ENCODE results near the gene NPW.

- TF ChIP-seq CTCF (IDR thresholded peaks at IDR 0.05; ENCODE audit: control extremely low read depth in 1 of 3, insufficient read depth in 1 of 3, low read depth in 1 of 3, low read length in 3 of 3) (no peak), TAF1 (IDR thresholded peaks at IDR 0.05; ENCODE audit: low read depth, low read length) (no peak), BRCA1 (IDR thresholded peaks at IDR 0.05; ENCODE audit: low read depth, low read length) (no peak), SP1 (IDR thresholded peaks at IDR 0.05; ENCODE audit: low read depth, low read length) (no peak), SRF (IDR thresholded peaks at IDR 0.05; ENCODE audit: low read depth, low read length) (no peak), CHD2 (IDR thresholded peaks at IDR 0.05; ENCODE audit: low read length) (no peak), POLR2A (IDR thresholded peaks at IDR 0.05; ENCODE audit: control extremely low read depth in 1 of 2, low read depth in 2 of 2, low read length in 2 of 2) (no peak), EZH2 (IDR thresholded peaks at IDR 0.05; ENCODE audit: low read depth, low read length, severe bottlenecking) (no peak), KDM1A (IDR thresholded peaks at IDR 0.05; ENCODE audit: borderline replicate concordance, low read length) (no peak), EP300 (IDR thresholded peaks at IDR 0.05; ENCODE audit: borderline replicate concordance in 1 of 2, low read depth in 2 of 2, low read length in 2 of 2) (no peak), RAD21 (IDR thresholded peaks at IDR 0.05 in 1 of 2, conservative IDR thresholded peaks at IDR 0.05 in 1 of 2; ENCODE audit: low read depth in 2 of 2, low read length in 2 of 2) (no peak), TEAD4 (IDR thresholded peaks at IDR 0.05; ENCODE audit: low read depth, low read length) (no peak)
Observed at GRCh38 chr16:2063861-2064260, 44.3 kb downstream of the NPW start.
